HepG2 (cell line): ENCODE data around the gene UCN2. TPM values are rescaled to one million over a fixed set of nuclear protein-coding genes. Genes with fewer than 3 reads are reported as not detected.

Experiments used
- CENPX ChIP-seq: sonication (generic); formaldehyde crosslinking; IDR thresholded peaks from 2 replicates; pipeline ENCODE4 v1.9.0; 2021; ENCODE audit warnings: mild to moderate bottlenecking, missing genetic modification reagents, moderate library complexity
- GLI4 ChIP-seq: sonication (generic); formaldehyde crosslinking; IDR thresholded peaks from 2 replicates; pipeline ENCODE4 v1.5.1; 2020; ENCODE audit warnings: missing genetic modification reagents, mild to moderate bottlenecking, moderate library complexity, borderline replicate concordance
- GTF3A ChIP-seq: sonication (generic); formaldehyde crosslinking; conservative IDR thresholded peaks from 2 replicates; pipeline ENCODE4 v1.4.0; 2020; ENCODE audit warnings: mild to moderate bottlenecking, missing genetic modification reagents
- HDAC1 ChIP-seq: sonication (generic); formaldehyde crosslinking; IDR thresholded peaks from 2 replicates; pipeline ENCODE4 v1.5.1; 2020; ENCODE audit warnings: mild to moderate bottlenecking, missing genetic modification reagents
- KDM1A ChIP-seq: IDR thresholded peaks from 2 replicates; pipeline ENCODE4 v1.6.1; 2016; ENCODE audit warnings: missing compliant biosample characterization
- KLF11 ChIP-seq: IDR thresholded peaks from 2 replicates; pipeline ENCODE4 v1.6.1; 2016; ENCODE audit warnings: missing compliant biosample characterization
- MED13 ChIP-seq: sonication (generic); formaldehyde crosslinking; IDR thresholded peaks from 2 replicates; pipeline ENCODE4 v1.5.0; 2020; ENCODE audit warnings: missing genetic modification reagents
- USF2 ChIP-seq, 2 experiments: sonication (generic) in 1 of 2; formaldehyde crosslinking in 1 of 2; IDR thresholded peaks; 2 replicates each; pipeline versions ENCODE4 v1.5.1 to v1.6.1; 2011 to 2020; ENCODE audit warnings: borderline replicate concordance in 1 of 2, low read depth in 1 of 2, low read length in 1 of 2, mild to moderate bottlenecking in 1 of 2, missing genetic modification reagents in 1 of 2, moderate library complexity in 1 of 2
- ZBTB2 ChIP-seq: sonication (generic); formaldehyde crosslinking; IDR thresholded peaks from 2 replicates; pipeline ENCODE4 v1.8.0; 2022; ENCODE audit warnings: low read depth, missing genetic modification reagents
- ZNF296 ChIP-seq: sonication (generic); formaldehyde crosslinking; conservative IDR thresholded peaks from 2 replicates; pipeline ENCODE4 v1.5.0; 2020; ENCODE audit warnings: mild to moderate bottlenecking, missing genetic modification reagents
- ZNF567 ChIP-seq: sonication (generic); formaldehyde crosslinking; IDR thresholded peaks from 2 replicates; pipeline ENCODE4 v1.8.1; 2023; ENCODE audit warnings: mild to moderate bottlenecking, missing genetic modification reagents, borderline replicate concordance
- ZNF644 ChIP-seq: IDR thresholded peaks from 2 replicates; pipeline ENCODE4 v1.6.1; 2016; ENCODE audit warnings: low read depth
- ZNF83 ChIP-seq: sonication (generic); formaldehyde crosslinking; IDR thresholded peaks from 2 replicates; pipeline ENCODE4 v1.4.0; 2020; ENCODE audit warnings: missing genetic modification reagents, mild to moderate bottlenecking, borderline replicate concordance
- ZSCAN5A ChIP-seq: sonication (generic); formaldehyde crosslinking; IDR thresholded peaks from 2 replicates; pipeline ENCODE4 v1.8.0; 2022; ENCODE audit warnings: mild to moderate bottlenecking, missing genetic modification reagents, borderline replicate concordance
- polyA plus RNA-seq, 8 experiments: library from polyadenylated mRNA; depleted of rRNA in 3 of 8; stranded (reverse) in 7 of 8; unstranded in 1 of 8; fragments of >200 nt; fragmentation: Illumina TruSeq in 4 of 8; extraction: Trizol in 4 of 8; gene quantifications; 2 replicates each; pipeline versions ENCODE4 v1.2.1 to v1.2.3, GENCODE V29; 2011 to 2016; ENCODE audit warnings: low read depth in 4 of 8, missing spikeins in 1 of 8, mixed read lengths in 1 of 8; ENCODE audit not compliant: insufficient read depth in 1 of 8
- total RNA-seq, 5 experiments: library from RNA; depleted of rRNA; stranded (reverse); fragments of >200 nt; fragmentation: Illumina TruSeq; extraction: Trizol; gene quantifications; 2 replicates each; pipeline ENCODE4 v1.2.3, GENCODE V29; 2016; ENCODE audit warnings: low read depth in 1 of 5
- TF ChIP-seq, protein P1 (sequence below): sonication (generic); formaldehyde crosslinking; IDR thresholded peaks from 2 replicates; pipeline ENCODE4 v1.4.0; 2020; ENCODE audit warnings: mild to moderate bottlenecking, missing genetic modification reagents, borderline replicate concordance

UCN2 gene
- total and polyA plus RNA-seq, 2 of the 13 experiments (the other 11 are each of a cell fraction or from before 2014, with no cell fraction given), result 0.07 to 1.5 TPM

- peak; percentile 89; the same call in 1 of the 2 replicates for TF ChIP-seq ZNF83 (CRISPR knock-in tag)
- TF ChIP-seq KLF11 (CRISPR knock-in tag), result 0 out of 2 replicates have a peak, but pooled peaks have one; percentile 39
- peak; percentile 86 for TF ChIP-seq MED13 (CRISPR knock-in tag)
- TF ChIP-seq HDAC1 (CRISPR knock-in tag), result peak; percentile 91
- TF ChIP-seq ZBTB2 (CRISPR knock-in tag), result no peak
- TF ChIP-seq ZSCAN5A (CRISPR knock-in tag), result 0 out of 2 replicates have a peak, but pooled peaks have one; percentile 48
- TF ChIP-seq, protein P1, sequence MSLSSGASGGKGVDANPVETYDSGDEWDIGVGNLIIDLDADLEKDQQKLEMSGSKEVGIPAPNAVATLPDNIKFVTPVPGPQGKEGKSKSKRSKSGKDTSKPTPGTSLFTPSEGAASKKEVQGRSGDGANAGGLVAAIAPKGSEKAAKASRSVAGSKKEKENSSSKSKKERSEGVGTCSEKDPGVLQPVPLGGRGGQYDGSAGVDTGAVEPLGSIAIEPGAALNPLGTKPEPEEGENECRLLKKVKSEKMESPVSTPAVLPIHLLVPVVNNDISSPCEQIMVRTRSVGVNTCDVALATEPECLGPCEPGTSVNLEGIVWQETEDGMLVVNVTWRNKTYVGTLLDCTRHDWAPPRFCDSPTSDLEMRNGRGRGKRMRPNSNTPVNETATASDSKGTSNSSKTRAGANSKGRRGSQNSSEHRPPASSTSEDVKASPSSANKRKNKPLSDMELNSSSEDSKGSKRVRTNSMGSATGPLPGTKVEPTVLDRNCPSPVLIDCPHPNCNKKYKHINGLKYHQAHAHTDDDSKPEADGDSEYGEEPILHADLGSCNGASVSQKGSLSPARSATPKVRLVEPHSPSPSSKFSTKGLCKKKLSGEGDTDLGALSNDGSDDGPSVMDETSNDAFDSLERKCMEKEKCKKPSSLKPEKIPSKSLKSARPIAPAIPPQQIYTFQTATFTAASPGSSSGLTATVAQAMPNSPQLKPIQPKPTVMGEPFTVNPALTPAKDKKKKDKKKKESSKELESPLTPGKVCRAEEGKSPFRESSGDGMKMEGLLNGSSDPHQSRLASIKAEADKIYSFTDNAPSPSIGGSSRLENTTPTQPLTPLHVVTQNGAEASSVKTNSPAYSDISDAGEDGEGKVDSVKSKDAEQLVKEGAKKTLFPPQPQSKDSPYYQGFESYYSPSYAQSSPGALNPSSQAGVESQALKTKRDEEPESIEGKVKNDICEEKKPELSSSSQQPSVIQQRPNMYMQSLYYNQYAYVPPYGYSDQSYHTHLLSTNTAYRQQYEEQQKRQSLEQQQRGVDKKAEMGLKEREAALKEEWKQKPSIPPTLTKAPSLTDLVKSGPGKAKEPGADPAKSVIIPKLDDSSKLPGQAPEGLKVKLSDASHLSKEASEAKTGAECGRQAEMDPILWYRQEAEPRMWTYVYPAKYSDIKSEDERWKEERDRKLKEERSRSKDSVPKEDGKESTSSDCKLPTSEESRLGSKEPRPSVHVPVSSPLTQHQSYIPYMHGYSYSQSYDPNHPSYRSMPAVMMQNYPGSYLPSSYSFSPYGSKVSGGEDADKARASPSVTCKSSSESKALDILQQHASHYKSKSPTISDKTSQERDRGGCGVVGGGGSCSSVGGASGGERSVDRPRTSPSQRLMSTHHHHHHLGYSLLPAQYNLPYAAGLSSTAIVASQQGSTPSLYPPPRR, result peak; percentile 78
- no peak for TF ChIP-seq CENPX (CRISPR knock-in tag)
- TF ChIP-seq USF2 (IDR thresholded peaks at IDR 0.05; ENCODE audit: low read depth, low read length), result no peak
- peak; percentile 51; the same call in 1 of the 2 replicates for TF ChIP-seq USF2 (CRISPR knock-in tag; IDR thresholded peaks at IDR 0.05; ENCODE audit: borderline replicate concordance)
- TF ChIP-seq ZNF296, result peak; percentile 49; the same call in 1 of the 2 replicates
- no peak for TF ChIP-seq ZNF644 (CRISPR knock-in tag)
- peak; percentile 45; the same call in 1 of the 2 replicates for TF ChIP-seq GTF3A
- peak; percentile 96 for TF ChIP-seq ZNF567 (CRISPR knock-in tag)
- no peak for TF ChIP-seq GLI4 (CRISPR knock-in tag)
- 0 out of 2 replicates have a peak, but pooled peaks have one; percentile 51 for TF ChIP-seq KDM1A
Observed at GRCh38 chr3:48609088-48610005, 45.8 kb upstream of the UCN2 start, which contains the start of gene UQCRC1 (continued).
